Left hindlimb (tissue), 1 donor: Measurements from ENCODE around the gene COL8A2.

ENCODE experiments used
- DNase-seq: peaks from one replicate; pipeline ENCODE4 v3.0.0-alpha.2; 2018

Gene COL8A2

GRCh38 chr1:36109041-36109679, 15.9 kb downstream of the COL8A2 start:
- peak; percentile 76 for DNase-seq

GRCh38 chr1:36108314-36108713, 16.7 kb downstream of the COL8A2 start:
- DNase-seq: peak; percentile 55

- peak; percentile 62 for DNase-seq
These were observed 17.6 kb downstream of the COL8A2 start for GRCh38 chr1:36107394-36107793.

DNA sequence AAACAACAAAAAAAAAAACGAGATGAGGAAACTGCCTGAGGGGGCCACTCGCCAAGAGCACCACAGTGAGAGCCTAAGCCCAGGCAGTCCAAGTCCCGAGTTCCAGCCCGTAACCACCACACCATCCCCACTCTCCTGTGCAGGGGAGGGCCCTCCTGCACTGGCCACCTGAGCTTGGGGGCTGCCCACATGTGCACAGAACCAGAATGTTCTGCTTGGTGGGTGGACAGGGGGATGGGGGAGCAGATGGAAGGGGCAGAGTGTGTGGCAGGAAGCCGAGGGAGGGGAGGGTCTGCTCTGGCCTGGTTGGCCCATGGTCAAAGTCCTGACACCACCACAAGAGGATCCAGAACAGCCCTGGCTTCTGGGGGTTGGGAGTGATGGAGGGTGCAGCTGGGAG, 18.8 kb downstream of the COL8A2 start:
- no peak for DNase-seq

- DNase-seq: no peak
These were observed 23.5 kb downstream of the COL8A2 start for GRCh38 chr1:36101546-36101945.

DNA sequence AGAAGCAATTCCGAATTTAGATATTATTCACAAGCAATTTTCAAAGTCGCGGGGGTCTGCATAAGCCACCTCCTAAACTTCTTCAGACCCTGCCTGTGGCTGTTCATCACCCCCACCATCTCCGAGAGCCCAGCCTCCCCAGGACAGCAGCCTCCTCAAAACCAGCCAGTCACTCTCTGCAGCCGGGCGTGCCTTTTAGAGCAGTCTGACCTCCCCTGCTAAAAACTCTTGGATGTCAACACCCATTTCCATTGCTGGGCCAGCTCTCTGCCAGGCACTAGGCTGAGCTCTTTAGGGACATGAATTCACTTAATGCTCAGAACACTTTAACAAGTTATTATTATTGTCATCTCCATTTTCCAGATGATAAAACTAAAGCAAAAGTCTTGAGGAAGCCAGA, 24.6 kb downstream of the COL8A2 start:
- DNase-seq: no peak

DNA sequence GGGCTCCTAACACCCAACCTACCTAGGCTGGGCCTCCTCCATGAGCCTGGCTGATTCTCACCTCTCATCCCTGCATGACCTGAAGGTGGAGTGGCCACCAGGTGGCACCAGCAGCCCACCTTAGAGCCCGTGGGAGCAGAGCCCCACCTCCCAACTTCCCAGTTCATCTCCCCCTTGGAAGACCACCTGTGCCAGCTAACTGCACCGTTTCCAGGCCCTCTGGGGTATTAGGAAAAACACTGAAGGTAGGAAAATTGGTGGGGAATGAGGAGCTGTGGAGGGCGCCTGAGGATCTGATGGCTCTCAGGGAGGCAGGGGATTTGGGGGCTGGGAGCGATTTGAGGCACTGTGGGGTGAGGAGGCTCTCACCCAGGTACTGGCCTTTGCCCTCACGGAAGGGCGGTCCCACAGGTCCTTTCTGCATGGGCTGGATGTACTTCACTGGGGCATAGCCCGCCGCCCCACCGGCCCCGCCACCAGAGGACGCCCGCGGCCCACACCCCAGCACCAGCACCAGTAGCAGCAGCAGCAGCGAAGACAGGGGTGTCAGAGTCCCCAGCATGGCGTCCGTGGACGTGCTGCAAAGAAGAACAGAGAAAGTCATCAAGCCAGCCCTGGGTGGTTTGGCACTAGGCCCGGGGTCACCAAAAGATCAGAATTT, 25.2 kb downstream of the COL8A2 start:
- DNase-seq: peak; percentile 82

GRCh38 chr1:36098650-36099365, 26.2 kb downstream of the COL8A2 start:
- DNase-seq: peak; percentile 35

DNA sequence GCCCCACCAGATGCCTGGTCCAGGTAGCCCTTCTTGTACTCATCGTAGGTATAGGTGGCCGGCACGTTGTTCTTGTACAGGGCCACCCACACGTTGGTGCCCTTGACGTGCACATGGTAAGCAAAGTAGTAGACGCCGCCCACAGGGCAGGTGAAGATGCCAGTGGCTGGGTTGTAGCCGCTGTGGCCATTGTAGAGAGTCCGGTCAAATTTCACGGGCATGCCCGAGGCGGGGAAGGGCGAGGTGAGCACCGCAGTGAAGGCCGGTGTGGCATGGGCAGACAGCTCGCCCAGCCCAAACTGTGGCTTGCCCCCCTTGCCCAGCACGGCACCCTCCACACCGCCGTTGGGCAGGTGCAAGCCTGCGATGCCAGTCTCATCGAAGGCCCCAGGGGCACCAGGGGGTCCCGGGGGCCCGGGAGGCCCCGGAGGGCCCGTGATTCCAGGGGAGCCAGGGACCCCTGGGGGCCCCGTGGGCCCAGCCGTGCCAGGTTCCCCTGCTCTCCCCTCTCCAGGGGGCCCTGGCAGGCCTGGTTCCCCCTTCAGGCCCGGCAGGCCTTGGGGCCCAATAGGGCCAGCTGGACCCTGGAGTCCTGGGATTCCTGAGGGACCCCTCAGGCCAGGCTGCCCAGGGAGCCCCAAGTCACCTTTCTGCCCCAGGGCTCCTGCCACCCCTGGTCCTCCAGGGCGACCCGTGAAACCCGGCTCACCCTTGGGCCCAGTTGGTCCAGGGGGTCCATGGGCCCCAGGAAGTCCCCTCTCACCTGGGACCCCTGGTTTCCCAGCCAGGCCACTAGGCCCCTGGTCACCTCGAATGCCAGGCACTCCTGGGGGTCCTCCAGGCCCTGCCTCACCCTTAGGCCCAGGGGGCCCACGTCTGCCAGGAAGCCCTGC, 27.1 kb downstream of the COL8A2 start:
- DNase-seq: peak; percentile 21

GRCh38 chr1:36096500-36097432, 28.3 kb downstream of the COL8A2 start:
- peak; percentile 38 for DNase-seq

DNA sequence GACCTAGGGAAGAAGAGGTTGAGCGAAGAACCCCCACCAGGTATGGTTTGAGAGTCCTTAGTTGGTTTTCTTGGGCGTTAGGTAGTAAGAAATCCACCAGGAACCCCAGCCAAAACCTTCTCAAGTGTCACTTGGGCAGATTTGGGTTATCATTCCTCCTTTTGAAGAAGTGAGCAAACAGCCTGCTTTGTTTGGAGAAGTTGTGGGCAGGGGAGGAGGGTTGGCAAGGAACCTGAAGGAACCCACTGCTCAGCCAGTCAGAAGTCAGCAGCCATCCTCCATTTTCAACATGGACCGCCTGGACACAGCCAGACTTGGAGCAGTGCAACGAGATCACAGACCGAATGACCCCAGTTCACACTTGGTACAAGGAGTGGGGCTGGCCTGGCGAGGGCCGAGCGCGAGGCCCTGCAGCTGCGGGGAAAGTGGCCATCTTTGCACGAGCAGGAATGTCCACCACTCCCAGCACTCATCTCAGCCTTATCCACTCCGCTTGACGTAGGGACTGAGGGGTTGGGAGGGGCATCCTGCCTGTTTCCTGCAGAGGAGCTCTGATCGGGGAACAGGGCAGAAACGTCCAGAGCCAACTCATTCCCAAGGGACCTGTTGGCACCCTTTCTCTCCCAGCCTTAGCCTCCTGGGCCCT, 29.1 kb downstream of the COL8A2 start:
- peak; percentile 31 for DNase-seq

- DNase-seq: no peak
These were observed 30.4 kb downstream of the COL8A2 start for GRCh38 chr1:36094621-36095061.

GRCh38 chr1:36093929-36094328, 31.1 kb downstream of the COL8A2 start:
- DNase-seq: no peak

DNA sequence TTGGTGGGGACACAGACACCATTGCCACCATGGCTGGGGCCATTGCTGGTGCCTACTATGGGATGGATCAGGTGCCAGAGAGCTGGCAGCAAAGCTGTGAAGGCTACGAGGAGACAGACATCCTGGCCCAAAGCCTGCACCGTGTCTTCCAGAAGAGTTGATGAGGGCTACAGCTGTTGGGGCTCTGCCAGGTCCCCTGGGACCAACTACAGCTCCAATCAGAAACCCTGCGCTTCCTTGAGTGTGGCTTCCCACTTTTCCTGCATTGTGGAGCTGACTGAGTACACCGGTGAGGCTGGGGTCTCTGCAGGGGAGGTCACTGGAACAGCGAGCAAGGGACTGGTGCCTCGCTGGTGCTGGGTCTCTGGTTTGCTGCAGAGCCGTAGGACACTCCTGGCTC, 31.8 kb downstream of the COL8A2 start:
- DNase-seq: no peak

DNA sequence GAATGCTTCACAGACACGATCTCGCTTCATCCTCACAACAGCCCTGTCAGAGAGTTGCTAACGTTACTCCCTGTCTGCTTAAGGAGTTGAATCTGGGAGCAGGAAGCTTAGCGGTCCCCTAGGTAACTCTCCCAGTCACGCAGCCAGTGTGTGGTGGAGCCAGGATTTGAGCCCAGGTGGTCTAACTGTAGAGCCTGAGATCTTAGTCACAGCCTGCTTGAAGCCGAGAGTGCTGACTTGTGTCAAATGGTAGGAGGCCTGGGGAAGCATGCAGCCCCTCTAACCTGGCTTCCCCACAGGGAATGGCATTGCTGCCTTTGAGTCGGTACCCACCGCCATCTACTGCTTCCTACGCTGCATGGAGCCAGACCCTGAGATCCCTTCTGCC, 32.2 kb downstream of the COL8A2 start:
- DNase-seq: no peak

DNA sequence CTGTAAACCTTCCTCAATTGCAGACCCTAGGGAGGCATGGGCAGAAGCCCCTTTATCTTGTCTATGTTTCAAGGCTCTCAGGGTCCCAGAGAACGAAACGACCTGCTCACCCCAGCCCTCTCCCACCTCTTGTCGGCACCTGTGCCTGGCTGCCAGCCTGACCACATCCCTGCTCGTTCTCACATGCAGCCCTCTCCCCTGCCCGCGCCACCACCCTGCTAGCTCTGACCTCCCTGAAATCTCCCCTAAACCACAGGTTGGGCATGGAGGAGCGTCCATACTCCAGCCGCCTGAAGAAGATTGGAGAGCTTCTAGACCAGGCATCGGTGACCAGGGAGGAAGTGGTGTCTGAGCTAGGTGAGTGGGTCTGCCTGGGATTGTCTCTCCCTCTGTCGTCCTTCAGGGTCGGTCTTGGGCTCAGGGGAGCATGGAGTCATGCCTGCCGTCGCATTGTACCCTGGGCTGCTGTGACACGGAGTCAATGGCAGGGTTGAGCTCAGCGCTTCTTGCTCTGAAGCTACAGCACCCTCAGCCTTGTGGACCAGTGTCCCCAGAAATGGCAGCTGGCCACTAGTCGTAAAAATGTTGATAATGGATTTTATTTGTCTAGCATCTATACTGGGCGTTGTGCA, 32.7 kb downstream of the COL8A2 start:
- DNase-seq: no peak

DNA sequence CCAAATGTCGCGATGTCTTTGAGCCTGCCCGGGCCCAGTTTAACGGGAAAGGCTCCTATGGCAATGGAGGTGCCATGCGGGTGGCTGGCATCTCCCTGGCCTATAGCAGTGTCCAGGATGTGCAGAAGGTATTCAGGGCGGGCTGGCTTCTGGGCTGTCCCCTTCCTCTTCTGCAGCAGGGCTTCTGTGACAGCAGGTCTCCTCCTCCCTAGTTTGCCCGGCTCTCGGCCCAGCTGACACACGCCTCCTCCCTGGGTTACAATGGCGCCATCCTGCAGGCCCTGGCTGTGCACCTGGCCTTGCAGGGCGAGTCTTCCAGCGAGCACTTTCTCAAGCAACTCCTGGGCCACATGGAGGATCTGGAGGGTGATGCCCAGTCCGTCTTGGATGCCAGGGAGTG, 33.3 kb downstream of the COL8A2 start:
- no peak for DNase-seq

DNA sequence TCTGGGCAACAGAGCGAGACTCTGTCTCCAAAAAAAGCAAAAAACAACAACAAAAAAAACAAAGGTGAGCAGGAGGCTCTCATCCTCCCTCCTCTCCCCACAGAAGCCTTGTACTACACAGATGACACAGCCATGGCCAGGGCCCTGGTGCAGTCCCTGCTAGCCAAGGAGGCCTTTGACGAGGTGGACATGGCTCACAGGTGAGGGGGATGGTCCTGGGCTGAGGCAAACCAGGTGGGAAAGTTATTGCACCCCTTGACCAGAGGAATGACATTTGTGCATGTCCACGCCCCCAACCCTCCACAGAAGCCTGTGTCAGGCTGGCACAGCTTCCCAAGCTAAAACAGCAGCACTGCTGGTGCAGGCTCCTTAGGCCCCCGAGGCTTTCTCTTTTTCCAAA, 33.9 kb downstream of the COL8A2 start:
- no peak for DNase-seq

DNA sequence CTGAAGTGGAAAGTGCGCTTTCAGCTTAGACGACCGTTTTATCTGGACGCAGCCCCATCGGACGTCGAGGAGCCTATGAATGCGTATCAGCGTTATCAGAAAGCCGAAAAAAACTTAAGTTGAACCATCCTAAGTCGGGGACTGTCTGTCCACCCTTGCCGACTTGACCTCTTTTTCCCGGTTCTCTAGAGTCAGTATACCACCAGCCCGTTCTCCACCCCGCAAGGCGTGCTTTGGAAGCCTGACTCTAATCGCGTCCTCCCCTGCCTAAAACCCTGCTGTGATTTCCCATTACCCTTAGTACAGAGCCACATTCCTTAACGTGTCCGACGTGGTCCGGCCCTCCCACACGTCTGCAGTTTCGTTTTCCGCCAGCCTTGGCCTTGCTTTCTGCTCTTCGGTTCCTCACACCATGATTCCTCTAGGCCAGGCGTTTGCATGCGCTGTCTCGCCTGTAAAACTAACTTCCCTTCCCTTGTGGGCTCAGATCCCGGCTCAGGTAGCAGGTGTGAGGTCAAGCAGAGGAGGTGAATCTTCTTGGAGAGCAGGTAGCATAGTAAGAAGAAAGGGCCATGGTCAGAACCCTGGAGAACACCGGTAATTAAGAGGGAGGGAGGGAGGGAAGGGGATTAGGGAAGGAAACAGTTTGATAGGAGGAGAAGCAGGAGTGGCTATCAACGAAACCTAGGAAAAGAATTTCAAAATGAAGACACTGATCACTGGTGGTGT, 35.5 kb downstream of the COL8A2 start:
- no peak for DNase-seq
